PC-3 (cell line): ENCODE data around the gene KDM4C. TPM values are rescaled to one million over a fixed set of nuclear protein-coding genes. Genes with fewer than 3 reads are reported as not detected.

ENCODE experiments used
- ATAC-seq: fragments of 200-7000 bp; cut with Tn5 transposase; 2 replicates; pipeline ENCODE4 v1.9.1; 2020; ENCODE audit warnings: mild to moderate bottlenecking, moderate library complexity
- BruUV-seq: library from RNA; stranded (reverse); fragments of 400-500 nt; replicated peaks from 2 replicates; lab custom pipeline; 2021; lab: Mats Ljungman, UMichigan
- CTCF ChIA-PET: fragments of 300-600 bp; sonication (Branson Sonifier 250); formaldehyde crosslinking; loops from one replicate; lab custom pipeline; 2022; ENCODE audit warnings: antibody characterized with exemption; lab: Charles Lee
- POLR2A ChIA-PET: fragments of 300-600 bp; sonication (Branson Sonifier 250); formaldehyde crosslinking; loops from one replicate; lab custom pipeline; 2022; ENCODE audit warnings: antibody characterized with exemption; ENCODE audit not compliant: unreplicated experiment; lab: Charles Lee
- DNase-seq: peaks from one replicate; pipeline ENCODE4 v3.0.0-alpha.2; 2015
- H2AFZ ChIP-seq: fragments of 300-600 bp; sonication (generic); 2 replicates; pipeline ENCODE4 v1.6.0; 2016; ENCODE audit warnings: antibody characterized with exemption, low read length
- H3F3A ChIP-seq: fragments of 300-600 bp; sonication (generic); one replicate; pipeline ENCODE4 v1.6.0; 2017; ENCODE audit warnings: antibody characterized with exemption, low read length, control low read depth, mild to moderate bottlenecking; ENCODE audit not compliant: unreplicated experiment
- H3K27ac ChIP-seq: fragments of 300-600 bp; sonication (generic); 2 replicates; pipeline ENCODE4 v1.5.1; 2016; ENCODE audit warnings: mild to moderate bottlenecking, low read length
- H3K27me3 ChIP-seq: fragments of 300-600 bp; sonication (generic); 2 replicates; pipeline ENCODE4 v1.6.1; 2016; ENCODE audit warnings: low read length, mixed read lengths
- H3K36me3 ChIP-seq: fragments of 300-600 bp; sonication (generic); 2 replicates; pipeline ENCODE4 v1.6.1; 2016; ENCODE audit warnings: low read depth, mixed run types, low read length, mixed read lengths
- H3K4me1 ChIP-seq: fragments of 300-600 bp; sonication (generic); 2 replicates; pipeline ENCODE4 v1.5.1; 2016; ENCODE audit warnings: low read length; ENCODE audit not compliant: insufficient read depth
- H3K4me2 ChIP-seq: fragments of 300-600 bp; sonication (generic); 2 replicates; pipeline ENCODE4 v1.6.0; 2016; ENCODE audit warnings: low read length
- H3K4me3 ChIP-seq: fragments of 300-600 bp; sonication (generic); 2 replicates; pipeline ENCODE4 v1.5.1; 2016; ENCODE audit warnings: mild to moderate bottlenecking, low read length, mixed read lengths
- H3K79me2 ChIP-seq: fragments of 300-600 bp; sonication (generic); 2 replicates; pipeline ENCODE4 v1.6.1; 2017; ENCODE audit warnings: low read length, mixed read lengths
- H3K9ac ChIP-seq: fragments of 300-600 bp; sonication (generic); 2 replicates; pipeline ENCODE4 v1.6.0; 2016; ENCODE audit warnings: mild to moderate bottlenecking, low read length
- H3K9me2 ChIP-seq: fragments of 300-600 bp; sonication (generic); replicated peaks from 2 replicates; pipeline ENCODE4 v1.6.1; 2016; ENCODE audit warnings: mixed run types, low read length, mixed read lengths
- H3K9me3 ChIP-seq: fragments of 300-600 bp; sonication (generic); 2 replicates; pipeline ENCODE4 v1.6.1; 2016; ENCODE audit warnings: low read length, mixed read lengths
- H4K20me1 ChIP-seq: fragments of 300-600 bp; sonication (generic); 2 replicates; pipeline ENCODE4 v1.6.1; 2016; ENCODE audit warnings: low read length, mixed read lengths
- EZH2 ChIP-seq: fragments of 300-600 bp; sonication (generic); IDR thresholded peaks from one replicate; pipeline ENCODE4 v1.6.1; 2017; ENCODE audit warnings: antibody characterized with exemption, mild to moderate bottlenecking, low read length; ENCODE audit not compliant: unreplicated experiment
- EZH2phosphoT487 ChIP-seq: fragments of 300-600 bp; sonication (generic); IDR thresholded peaks from 2 replicates; pipeline ENCODE4 v1.6.1; 2018; ENCODE audit warnings: mild to moderate bottlenecking, antibody characterized with exemption, low read length, borderline replicate concordance
- intact Hi-C: fragments of 100-400 bp; cut with micrococcal nuclease; formaldehyde crosslinking; loops from 2 replicates; pipeline ENCODE4 v1.9.0; 2023
- total RNA-seq: library from RNA; depleted of rRNA; stranded (reverse); fragments of >200 nt; gene quantifications from 2 replicates; pipeline ENCODE4 v1.2.3, GENCODE V29; 2014
- TF ChIP-seq, protein P1 (sequence below): fragments of 300-600 bp; sonication (generic); conservative IDR thresholded peaks from 2 replicates; pipeline ENCODE4 v1.5.1; 2017; ENCODE audit warnings: antibody characterized with exemption, low read depth, mild to moderate bottlenecking, low read length

KDM4C gene
- total RNA-seq, 1 experiment from 2014 or later, result 27.0 TPM

- DNase-seq (no peak), ATAC-seq (no peak)
- H3K9ac ChIP-seq, result no peak overlapping the region
Observed at GRCh38 chr9:7085357-7085756, 327.6 kb downstream of the KDM4C start.

GRCh38 chr9:7086389-7086788 lies 328.6 kb downstream of the KDM4C start:
- no peak for ATAC-seq
- no peak for TF ChIP-seq EZH2phosphoT487
- TF ChIP-seq, protein P1, sequence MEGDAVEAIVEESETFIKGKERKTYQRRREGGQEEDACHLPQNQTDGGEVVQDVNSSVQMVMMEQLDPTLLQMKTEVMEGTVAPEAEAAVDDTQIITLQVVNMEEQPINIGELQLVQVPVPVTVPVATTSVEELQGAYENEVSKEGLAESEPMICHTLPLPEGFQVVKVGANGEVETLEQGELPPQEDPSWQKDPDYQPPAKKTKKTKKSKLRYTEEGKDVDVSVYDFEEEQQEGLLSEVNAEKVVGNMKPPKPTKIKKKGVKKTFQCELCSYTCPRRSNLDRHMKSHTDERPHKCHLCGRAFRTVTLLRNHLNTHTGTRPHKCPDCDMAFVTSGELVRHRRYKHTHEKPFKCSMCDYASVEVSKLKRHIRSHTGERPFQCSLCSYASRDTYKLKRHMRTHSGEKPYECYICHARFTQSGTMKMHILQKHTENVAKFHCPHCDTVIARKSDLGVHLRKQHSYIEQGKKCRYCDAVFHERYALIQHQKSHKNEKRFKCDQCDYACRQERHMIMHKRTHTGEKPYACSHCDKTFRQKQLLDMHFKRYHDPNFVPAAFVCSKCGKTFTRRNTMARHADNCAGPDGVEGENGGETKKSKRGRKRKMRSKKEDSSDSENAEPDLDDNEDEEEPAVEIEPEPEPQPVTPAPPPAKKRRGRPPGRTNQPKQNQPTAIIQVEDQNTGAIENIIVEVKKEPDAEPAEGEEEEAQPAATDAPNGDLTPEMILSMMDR, result no peak
- no peak for TF ChIP-seq EZH2
- H3K27ac ChIP-seq, result no peak overlapping the region
- H3K27me3 ChIP-seq, result no peaks in the 10 kb centered on the region
- no peaks in the 10 kb centered on the region for H3K4me1 ChIP-seq
- H4K20me1 ChIP-seq, result no peaks in the 10 kb centered on the region
- H3K36me3 ChIP-seq, result no peaks in the 10 kb centered on the region
- intact Hi-C loops, result no loop called here
- no peak overlapping the region for H3K4me3 ChIP-seq
- BruUV-seq, result no TSS peak
- H3K9me2 ChIP-seq, result no peaks in the 10 kb centered on the region
- ChIA-PET POLR2A (no interaction called here), CTCF (no interaction called here)
- DNase-seq, result no peak
- H3K9ac ChIP-seq, result no peak overlapping the region
- no peaks in the 10 kb centered on the region for H3K79me2 ChIP-seq
- no peaks in the 10 kb centered on the region for H3F3A ChIP-seq
- H2AFZ ChIP-seq, result no peak overlapping the region
- H3K9me3 ChIP-seq, result no peaks in the 10 kb centered on the region
- H3K4me2 ChIP-seq, result no peak overlapping the region

More at GRCh38 chr9:7085357-7085756, 327.6 kb downstream of the KDM4C start:
- no peak overlapping the region for H2AFZ ChIP-seq
- no peak overlapping the region for H3K4me3 ChIP-seq
- H3F3A ChIP-seq, result no peaks in the 10 kb centered on the region
- H3K4me1 ChIP-seq, result no peaks in the 10 kb centered on the region
- POLR2A ChIA-PET, result no interaction called here
- H3K9me3 ChIP-seq, result no peaks in the 10 kb centered on the region
- H4K20me1 ChIP-seq, result no peaks in the 10 kb centered on the region
- CTCF ChIA-PET, result no interaction called here
- no peaks in the 10 kb centered on the region for H3K9me2 ChIP-seq
- BruUV-seq, result no TSS peak
- no peaks in the 10 kb centered on the region for H3K79me2 ChIP-seq
- H3K36me3 ChIP-seq, result no peaks in the 10 kb centered on the region
- TF ChIP-seq EZH2, result no peak
- TF ChIP-seq, protein P1, result no peak
- no peak for TF ChIP-seq EZH2phosphoT487
- H3K4me2 ChIP-seq, result no peak overlapping the region
- no peak overlapping the region for H3K27ac ChIP-seq
- intact Hi-C loops, result no loop called here
- no peaks in the 10 kb centered on the region for H3K27me3 ChIP-seq

GRCh38 chr9:7088611-7089010 lies 330.8 kb downstream of the KDM4C start:
- H3K9ac ChIP-seq, result no peak overlapping the region
- ChIA-PET CTCF (no interaction called here), POLR2A (no interaction called here)
- no peak overlapping the region for H3K4me2 ChIP-seq
- no TSS peak for BruUV-seq
- no peaks in the 10 kb centered on the region for H3K9me3 ChIP-seq
- intact Hi-C loops, result no loop called here
- H2AFZ ChIP-seq, result no peak overlapping the region
- no peak for TF ChIP-seq EZH2phosphoT487
- no peak for TF ChIP-seq EZH2
- H3K27ac ChIP-seq, result no peak overlapping the region
- no peak for DNase-seq
- H3K27me3 ChIP-seq, result no peaks in the 10 kb centered on the region
- H3F3A ChIP-seq, result no peaks in the 10 kb centered on the region
- H4K20me1 ChIP-seq, result no peaks in the 10 kb centered on the region
- H3K4me1 ChIP-seq, result no peaks in the 10 kb centered on the region
- no peaks in the 10 kb centered on the region for H3K79me2 ChIP-seq
- H3K4me3 ChIP-seq, result no peak overlapping the region
- no peaks in the 10 kb centered on the region for H3K36me3 ChIP-seq
- no peak for ATAC-seq
- no peaks in the 10 kb centered on the region for H3K9me2 ChIP-seq
